Panc1 (cell line): ENCODE measurements around the gene ANKH.

Experiments
- POLR2AphosphoS5 ChIP-seq: IDR thresholded peaks from 2 replicates; pipeline ENCODE4 v1.6.1; 2012; ENCODE audit warnings: mild to moderate bottlenecking, low read depth, low read length, moderate library complexity
- SIN3A ChIP-seq: IDR thresholded peaks from 2 replicates; pipeline ENCODE4 v1.6.1; 2012; ENCODE audit warnings: low read depth, mild to moderate bottlenecking, low read length, moderate library complexity, borderline replicate concordance; ENCODE audit not compliant: insufficient read depth
- TF ChIP-seq, protein P1 (sequence below): fragments of 450-650 bp; IDR thresholded peaks from 2 replicates; pipeline ENCODE4 v1.5.1; 2017; ENCODE audit warnings: mild to moderate bottlenecking
- TF ChIP-seq, protein P2 (sequence below), 2 experiments: IDR thresholded peaks; 2 replicates each; pipeline ENCODE4 v1.6.1; 2011 to 2012; ENCODE audit warnings: low read depth in 2 of 2, control low read depth in 1 of 2, low read length in 1 of 2, mild to moderate bottlenecking in 1 of 2, moderate library complexity in 1 of 2; ENCODE audit not compliant: insufficient read depth in 1 of 2

DNA sequence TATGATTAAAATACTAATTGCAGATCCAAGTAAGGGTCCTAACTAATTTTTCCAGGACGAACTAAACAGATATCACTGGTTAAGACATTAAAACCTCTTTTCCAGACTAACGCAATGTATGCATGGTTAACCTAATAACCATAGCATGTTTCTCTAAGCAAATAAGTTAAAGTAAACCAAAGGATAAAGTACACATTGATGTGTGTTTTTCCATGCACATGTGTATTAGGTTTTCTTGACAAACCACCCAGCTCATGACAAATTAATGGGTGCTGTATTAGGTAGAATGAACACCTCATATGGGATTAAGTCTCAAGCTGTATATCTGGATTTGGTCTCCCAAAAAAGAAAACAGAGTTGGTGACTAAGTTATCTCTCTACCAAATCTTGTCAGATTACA is 45.6 kb downstream of the ANKH start:
- TF ChIP-seq, protein P1, sequence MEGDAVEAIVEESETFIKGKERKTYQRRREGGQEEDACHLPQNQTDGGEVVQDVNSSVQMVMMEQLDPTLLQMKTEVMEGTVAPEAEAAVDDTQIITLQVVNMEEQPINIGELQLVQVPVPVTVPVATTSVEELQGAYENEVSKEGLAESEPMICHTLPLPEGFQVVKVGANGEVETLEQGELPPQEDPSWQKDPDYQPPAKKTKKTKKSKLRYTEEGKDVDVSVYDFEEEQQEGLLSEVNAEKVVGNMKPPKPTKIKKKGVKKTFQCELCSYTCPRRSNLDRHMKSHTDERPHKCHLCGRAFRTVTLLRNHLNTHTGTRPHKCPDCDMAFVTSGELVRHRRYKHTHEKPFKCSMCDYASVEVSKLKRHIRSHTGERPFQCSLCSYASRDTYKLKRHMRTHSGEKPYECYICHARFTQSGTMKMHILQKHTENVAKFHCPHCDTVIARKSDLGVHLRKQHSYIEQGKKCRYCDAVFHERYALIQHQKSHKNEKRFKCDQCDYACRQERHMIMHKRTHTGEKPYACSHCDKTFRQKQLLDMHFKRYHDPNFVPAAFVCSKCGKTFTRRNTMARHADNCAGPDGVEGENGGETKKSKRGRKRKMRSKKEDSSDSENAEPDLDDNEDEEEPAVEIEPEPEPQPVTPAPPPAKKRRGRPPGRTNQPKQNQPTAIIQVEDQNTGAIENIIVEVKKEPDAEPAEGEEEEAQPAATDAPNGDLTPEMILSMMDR, result no peak
- TF ChIP-seq POLR2AphosphoS5, result no peak
- TF ChIP-seq, protein P2, sequence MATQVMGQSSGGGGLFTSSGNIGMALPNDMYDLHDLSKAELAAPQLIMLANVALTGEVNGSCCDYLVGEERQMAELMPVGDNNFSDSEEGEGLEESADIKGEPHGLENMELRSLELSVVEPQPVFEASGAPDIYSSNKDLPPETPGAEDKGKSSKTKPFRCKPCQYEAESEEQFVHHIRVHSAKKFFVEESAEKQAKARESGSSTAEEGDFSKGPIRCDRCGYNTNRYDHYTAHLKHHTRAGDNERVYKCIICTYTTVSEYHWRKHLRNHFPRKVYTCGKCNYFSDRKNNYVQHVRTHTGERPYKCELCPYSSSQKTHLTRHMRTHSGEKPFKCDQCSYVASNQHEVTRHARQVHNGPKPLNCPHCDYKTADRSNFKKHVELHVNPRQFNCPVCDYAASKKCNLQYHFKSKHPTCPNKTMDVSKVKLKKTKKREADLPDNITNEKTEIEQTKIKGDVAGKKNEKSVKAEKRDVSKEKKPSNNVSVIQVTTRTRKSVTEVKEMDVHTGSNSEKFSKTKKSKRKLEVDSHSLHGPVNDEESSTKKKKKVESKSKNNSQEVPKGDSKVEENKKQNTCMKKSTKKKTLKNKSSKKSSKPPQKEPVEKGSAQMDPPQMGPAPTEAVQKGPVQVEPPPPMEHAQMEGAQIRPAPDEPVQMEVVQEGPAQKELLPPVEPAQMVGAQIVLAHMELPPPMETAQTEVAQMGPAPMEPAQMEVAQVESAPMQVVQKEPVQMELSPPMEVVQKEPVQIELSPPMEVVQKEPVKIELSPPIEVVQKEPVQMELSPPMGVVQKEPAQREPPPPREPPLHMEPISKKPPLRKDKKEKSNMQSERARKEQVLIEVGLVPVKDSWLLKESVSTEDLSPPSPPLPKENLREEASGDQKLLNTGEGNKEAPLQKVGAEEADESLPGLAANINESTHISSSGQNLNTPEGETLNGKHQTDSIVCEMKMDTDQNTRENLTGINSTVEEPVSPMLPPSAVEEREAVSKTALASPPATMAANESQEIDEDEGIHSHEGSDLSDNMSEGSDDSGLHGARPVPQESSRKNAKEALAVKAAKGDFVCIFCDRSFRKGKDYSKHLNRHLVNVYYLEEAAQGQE (IDR thresholded peaks at IDR 0.05; ENCODE audit: insufficient read depth in 1 of 2, low read depth in 2 of 2, low read length in 1 of 2), result no peak
- TF ChIP-seq SIN3A, result no peak
